Loucy (cell line): ENCODE results near the gene CC2D2B.
"Not testable (repeated sequence)": the region's sequence is repeated elsewhere in the genome, so short reads cannot be mapped to it uniquely, and the experiment has no call there.

ENCODE experiments used
- H2AFZ ChIP-seq: fragments of 200-600 bp; sonication (generic); 2 replicates; pipeline ENCODE4 v1.6.0; 2016; ENCODE audit warnings: antibody characterized with exemption, mild to moderate bottlenecking, low read length, moderate library complexity
- H3F3A ChIP-seq: fragments of 200-600 bp; 2 replicates; pipeline ENCODE4 v1.6.0; 2016; ENCODE audit warnings: antibody characterized with exemption, low read depth, mild to moderate bottlenecking
- H3K27me3 ChIP-seq: fragments of 200-600 bp; sonication (generic); 2 replicates; pipeline ENCODE4 v1.6.1; 2014; ENCODE audit warnings: low read length, mild to moderate bottlenecking; ENCODE audit not compliant: insufficient read depth, poor library complexity, severe bottlenecking
- H3K36me3 ChIP-seq: fragments of 200-600 bp; sonication (generic); 2 replicates; pipeline ENCODE4 v1.6.1; 2016; ENCODE audit warnings: low read length; ENCODE audit not compliant: insufficient read depth
- H3K4me1 ChIP-seq: fragments of 200-600 bp; sonication (generic); 2 replicates; pipeline ENCODE4 v1.5.1; 2014; ENCODE audit warnings: low read length, mild to moderate bottlenecking; ENCODE audit not compliant: insufficient read depth, poor library complexity, severe bottlenecking
- H3K4me2 ChIP-seq: fragments of 200-600 bp; sonication (generic); 2 replicates; pipeline ENCODE4 v1.6.0; 2014; ENCODE audit warnings: antibody characterized with exemption, low read length, low read depth, mild to moderate bottlenecking; ENCODE audit not compliant: poor library complexity, severe bottlenecking
- H3K4me3 ChIP-seq: fragments of 200-600 bp; sonication (generic); 2 replicates; pipeline ENCODE4 v1.5.1; 2014; ENCODE audit warnings: low read length, mild to moderate bottlenecking, mixed read lengths; ENCODE audit not compliant: poor library complexity, severe bottlenecking
- H3K79me2 ChIP-seq: fragments of 200-600 bp; sonication (generic); 2 replicates; pipeline ENCODE4 v1.6.1; 2014; ENCODE audit warnings: low read length; ENCODE audit not compliant: insufficient read depth
- H3K9ac ChIP-seq: fragments of 200-600 bp; sonication (generic); 2 replicates; pipeline ENCODE4 v1.6.0; 2014; ENCODE audit warnings: mild to moderate bottlenecking, low read depth, low read length, moderate library complexity; ENCODE audit not compliant: poor library complexity, severe bottlenecking
- H3K9me2 ChIP-seq: fragments of 200-600 bp; sonication (generic); replicated peaks from 2 replicates; pipeline ENCODE4 v1.6.1; 2016; ENCODE audit warnings: low read depth, low read length, mixed read lengths
- H3K9me3 ChIP-seq: fragments of 200-600 bp; sonication (generic); 2 replicates; pipeline ENCODE4 v1.6.1; 2014; ENCODE audit warnings: mild to moderate bottlenecking, antibody characterized with exemption, low read length, low read depth; ENCODE audit not compliant: insufficient read depth
- H4K20me1 ChIP-seq: fragments of 200-600 bp; sonication (generic); 2 replicates; pipeline ENCODE4 v1.6.0; 2014; ENCODE audit warnings: antibody characterized with exemption, low read length, mild to moderate bottlenecking; ENCODE audit not compliant: insufficient read depth, poor library complexity, severe bottlenecking
- CTCF ChIP-seq: fragments of 200-600 bp; sonication (generic); conservative IDR thresholded peaks from 2 replicates; pipeline ENCODE4 v1.5.1; 2014; ENCODE audit warnings: mild to moderate bottlenecking, antibody characterized with exemption, low read length
- EZH2phosphoT487 ChIP-seq: fragments of 200-600 bp; IDR thresholded peaks from 2 replicates; pipeline ENCODE4 v1.6.1; 2018; ENCODE audit warnings: antibody characterized with exemption, mild to moderate bottlenecking, moderate library complexity, borderline replicate concordance

The CC2D2B gene

DNA sequence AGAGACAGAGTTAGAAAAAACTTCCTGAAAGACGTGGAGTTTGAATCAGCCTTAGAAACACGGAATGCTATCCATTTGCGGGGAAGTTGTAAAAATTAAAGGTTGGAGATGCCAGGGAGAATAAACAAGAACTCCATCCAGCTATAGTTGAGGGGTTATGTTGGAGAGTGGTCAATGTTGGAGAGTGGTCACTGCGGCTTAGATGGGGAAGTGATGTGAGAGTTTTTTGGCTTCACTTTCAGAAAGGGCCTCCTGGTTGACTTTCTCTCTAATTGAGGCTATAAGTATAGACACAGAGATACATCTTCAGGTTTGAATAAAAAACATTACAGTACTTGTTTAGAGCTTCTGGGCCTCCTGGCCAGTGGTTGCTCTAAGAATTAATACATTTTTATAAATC is 675 bp downstream of the CC2D2B start:
- Histone ChIP-seq H3K9me2 (no peaks in the 10 kb centered on the region), H3K4me3 (peak overlapping the region; percentile 79), H3K9me3 (no peaks in the 10 kb centered on the region), H3K27me3 (no peaks in the 10 kb centered on the region), H3K36me3 (no peaks in the 10 kb centered on the region), H4K20me1 (no peaks in the 10 kb centered on the region), H3K9ac (peak overlapping the region; percentile 71), H3K4me2 (peak overlapping the region; percentile 61), H2AFZ (peak overlapping the region; percentile 80), H3F3A (no peaks in the 10 kb centered on the region), H3K79me2 (no peaks in the 10 kb centered on the region; the same call in 1 of the 2 replicates), H3K4me1 (no peaks in the 10 kb centered on the region)
- TF ChIP-seq EZH2phosphoT487 (no peak), CTCF (no peak)

DNA sequence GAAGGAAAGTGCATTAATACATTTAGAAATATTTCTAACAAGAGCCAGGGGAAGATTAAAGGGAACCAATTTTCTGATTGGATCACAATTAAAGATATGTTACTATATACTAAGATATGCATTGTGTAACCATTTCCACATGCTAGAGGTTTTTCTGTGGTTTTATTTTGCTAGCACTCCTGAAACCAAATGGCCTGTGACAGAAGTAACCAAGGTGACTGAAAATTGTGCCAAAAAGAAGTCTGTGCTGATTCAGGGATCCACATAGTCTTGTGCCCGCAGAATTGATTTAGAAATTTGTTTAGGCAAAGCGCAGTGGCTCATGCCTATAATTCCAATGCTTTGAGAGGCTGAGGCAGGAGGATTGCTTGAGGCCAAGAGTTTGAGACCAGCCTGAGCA is 1.8 kb downstream of the CC2D2B start:
- no peak for TF ChIP-seq CTCF
- TF ChIP-seq EZH2phosphoT487: no peak
- Histone ChIP-seq H3K36me3 (no peaks in the 10 kb centered on the region), H3K4me3 (no peak overlapping the region), H3K4me2 (no peak overlapping the region), H3K9ac (no peak overlapping the region), H3K9me2 (no peaks in the 10 kb centered on the region), H2AFZ (no peak overlapping the region), H4K20me1 (no peaks in the 10 kb centered on the region), H3K9me3 (no peaks in the 10 kb centered on the region), H3K79me2 (no peaks in the 10 kb centered on the region; the same call in 1 of the 2 replicates), H3K4me1 (no peaks in the 10 kb centered on the region), H3F3A (no peaks in the 10 kb centered on the region), H3K27me3 (no peaks in the 10 kb centered on the region)

DNA sequence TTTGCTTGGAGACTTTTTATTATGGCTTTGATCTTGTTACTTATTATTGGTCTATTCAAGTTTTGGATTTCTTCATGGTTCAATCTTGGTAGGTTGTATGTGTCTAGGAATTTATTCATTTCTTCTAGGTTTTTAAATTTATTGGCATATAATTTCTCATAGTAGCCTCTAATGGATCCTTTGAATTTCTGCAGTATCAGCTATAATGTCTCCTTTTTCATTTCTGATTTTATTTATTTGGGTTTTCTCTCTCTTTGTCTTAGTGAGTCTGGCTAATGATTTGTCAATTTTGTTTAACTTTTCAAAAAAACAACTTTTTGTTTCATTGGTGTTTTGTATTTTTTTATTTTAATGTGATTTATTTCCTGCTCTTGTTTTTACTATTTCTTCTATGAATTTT is 8.3 kb downstream of the CC2D2B start:
- not testable (repeated sequence) for H3F3A ChIP-seq, H3K9me3 ChIP-seq, H3K27me3 ChIP-seq, H3K36me3 ChIP-seq, H3K9ac ChIP-seq, H3K4me3 ChIP-seq, H4K20me1 ChIP-seq, H3K4me2 ChIP-seq, H3K4me1 ChIP-seq, H3K79me2 ChIP-seq, H3K9me2 ChIP-seq, H2AFZ ChIP-seq

DNA sequence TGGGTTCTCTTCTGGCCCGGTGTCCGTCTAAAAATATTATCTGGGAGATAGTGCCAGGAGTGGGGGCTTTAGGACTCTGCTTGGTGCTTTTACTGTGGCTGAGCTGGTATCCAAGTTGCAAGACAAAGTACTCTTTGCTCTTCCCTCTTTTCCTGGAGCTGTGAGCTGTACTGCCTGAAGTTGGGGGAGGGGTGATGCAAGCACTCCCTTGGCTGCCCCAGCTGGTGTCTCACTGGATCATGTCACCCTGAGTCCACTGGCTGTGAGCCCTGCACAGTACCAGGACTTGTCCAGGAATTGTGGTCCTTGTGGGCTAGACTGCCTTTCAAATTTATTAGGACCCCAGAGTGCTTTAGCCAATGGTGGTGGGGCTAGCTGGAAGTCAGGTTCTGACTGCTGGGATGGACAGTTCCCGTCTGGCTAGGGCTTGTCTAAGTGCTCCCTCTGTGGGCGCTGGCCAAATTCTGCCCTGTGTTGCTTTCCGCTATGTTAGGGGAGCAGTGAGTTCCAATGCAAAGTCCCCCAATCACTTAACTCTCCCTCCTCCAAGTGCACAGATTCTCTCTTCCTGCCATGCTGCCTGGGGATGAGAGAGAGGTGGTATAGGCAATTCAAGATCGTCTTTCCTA is 13.1 kb downstream of the CC2D2B start:
- H2AFZ ChIP-seq: no peak overlapping the region
- no peak overlapping the region for H3K4me3 ChIP-seq
- H3K9me2 ChIP-seq: no peaks in the 10 kb centered on the region

More for the DNA sequence above, 13.1 kb downstream of the CC2D2B start:
- TF ChIP-seq EZH2phosphoT487 (no peak), CTCF (no peak)
- H3K79me2 ChIP-seq: no peaks in the 10 kb centered on the region
- H3F3A ChIP-seq: no peaks in the 10 kb centered on the region
- H3K27me3 ChIP-seq: no peaks in the 10 kb centered on the region
- H3K4me1 ChIP-seq: no peaks in the 10 kb centered on the region
- H3K4me2 ChIP-seq: no peak overlapping the region
- no peaks in the 10 kb centered on the region for H3K36me3 ChIP-seq
- no peaks in the 10 kb centered on the region for H4K20me1 ChIP-seq
- H3K9ac ChIP-seq: no peak overlapping the region
- H3K9me3 ChIP-seq: no peaks in the 10 kb centered on the region
